ENCODE data around the gene ASPRV1. TPM values are rescaled to one million over a fixed set of nuclear protein-coding genes. Genes with fewer than 3 reads are reported as not detected.

Gene ASPRV1
- total RNA-seq, 2 experiments from 2014 or later = 0.81 to 0.96 TPM

DNA sequence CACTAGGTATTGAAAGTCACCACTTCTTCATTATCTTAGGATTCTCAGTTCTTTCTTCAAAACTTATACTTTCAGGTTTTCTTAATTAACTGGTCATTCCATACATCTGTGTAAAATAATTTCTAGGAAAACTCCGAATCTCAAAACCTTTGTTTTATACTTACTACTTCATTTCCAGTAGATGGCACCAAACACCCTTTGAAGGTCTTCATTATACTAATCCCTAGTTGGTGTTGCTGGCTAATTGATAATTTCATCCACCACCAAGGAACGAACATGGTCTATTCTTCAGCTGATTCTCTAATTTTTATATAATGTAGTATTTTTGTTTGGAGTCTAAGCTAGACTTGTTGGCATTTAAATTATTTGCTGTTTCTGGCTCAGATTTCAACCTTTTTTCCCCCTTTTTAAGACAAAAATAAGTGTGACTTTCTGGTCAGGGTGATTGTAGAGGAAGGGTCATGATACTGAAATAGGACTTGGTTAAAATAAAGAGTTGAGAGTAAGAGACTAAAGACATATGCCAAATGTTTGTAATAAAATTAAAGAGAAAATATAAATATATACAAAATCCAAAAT is 49.4 kb downstream of the ASPRV1 start:
- Mint-ChIP-seq H3K9me3 (no peaks in the 10 kb centered on the region), H3K4me3 (peak overlapping the region; percentile 69), H3K27ac (peak overlapping the region; percentile 85), H3K4me1 (ENCODE audit: low read depth) (peaks cover 21% of the 10 kb centered on the region), H3K36me3 (ENCODE audit: low read depth) (peaks cover 56% of the 10 kb centered on the region), H3K27me3 (no peaks in the 10 kb centered on the region)
- Histone ChIP-seq H3K27me3 (ENCODE audit: control insufficient read depth in 1 of 2, insufficient read depth in 2 of 2, low read length in 2 of 2) (no peaks in the 10 kb centered on the region), H3K27ac (ENCODE audit: low read depth in 1 of 2, low read length in 2 of 2) (no peak overlapping the region), H3K9me3 (ENCODE audit: control insufficient read depth in 1 of 2, insufficient read depth in 1 of 2, low read length in 2 of 2) (no peaks in the 10 kb centered on the region), H3K4me1 (ENCODE audit: insufficient read depth, low read length) (peaks cover 15% of the 10 kb centered on the region), H3K4me3 (ENCODE audit: low read length) (no peak overlapping the region), H3K36me3 (ENCODE audit: insufficient read depth, low read length) (peaks cover 38% of the 10 kb centered on the region)
- peak in 3 of 14 experiments; percentile 78 to 82 (median 81) for DNase-seq
- ATAC-seq (ENCODE audit: poor library complexity) = no peak
- intact Hi-C loops (cut with DNase I, micrococcal nuclease) = loop anchor here (1.0 to 5.0 kb wide), 8 partner anchors 160 to 735 kb away; partner anchors contain the start of genes FAM136A (in 1 of the 2), PCYOX1 (in 1 of the 2) and TIA1 (in 1 of the 2)
- POLR2A ChIA-PET = interaction anchor here (0.6 to 5.9 kb wide), 11 partner anchors 19 to 392 kb away, joined by 3 to 219 read pairs (median 3); partner anchors contain the start of genes C2orf42, PCBP1, PCYOX1 and SNRNP27
- TF ChIP-seq CTCF (IDR thresholded peaks at IDR 0.05) = peak; percentile 85
- CTCF ChIA-PET = interaction anchor here (0.6 to 5.0 kb wide), 12 partner anchors 9 to 392 kb away, joined by 3 to 55 read pairs (median 3); partner anchors contain the start of genes C2orf42 and FAM136A

Other genes with a start within 250 kb of the ASPRV1 start
- 1 to 10 TPM; 4.0 to 5.3 TPM for gene ANXA4, start 219.5 kb downstream of the ASPRV1 start, total RNA-seq
- 10 to 100 TPM; 29.7 to 29.8 TPM for gene GMCL1, start 132.0 kb downstream of the ASPRV1 start, total RNA-seq
- gene SNRNP27, start 67.7 kb downstream of the ASPRV1 start, total RNA-seq = 10 to 100 TPM; 50.9 to 54.8 TPM
- 10 to 100 TPM; 43.5 to 45.3 TPM for gene MXD1, start 46.5 kb downstream of the ASPRV1 start, total RNA-seq
- 100 to 1,000 TPM; 228 to 233 TPM for gene PCBP1, start 125.8 kb upstream of the ASPRV1 start, total RNA-seq
- gene C2orf42, start 229.4 kb upstream of the ASPRV1 start, total RNA-seq = 10 to 100 TPM; 16.9 to 18.4 TPM